WTC11 (cell line): ENCODE measurements around the gene BTBD2. TPM values are rescaled to one million over a fixed set of nuclear protein-coding genes. Genes with fewer than 3 reads are reported as not detected.

ENCODE experiments used
- ATAC-seq: fragments of 200-7000 bp; cut with Tn5 transposase; 2 replicates; pipeline ENCODE4 v1.10.0; 2021; ENCODE audit warnings: mild to moderate bottlenecking, moderate library complexity
- CTCF ChIA-PET: fragments of 300-600 bp; sonication (Branson Sonifier 250); formaldehyde crosslinking; loops from one replicate; lab custom pipeline; 2021; ENCODE audit warnings: antibody characterized with exemption; lab: Charles Lee
- POLR2A ChIA-PET: fragments of 350-600 bp; sonication (Branson Sonifier 250); formaldehyde crosslinking; loops from one replicate; lab custom pipeline; 2021; ENCODE audit warnings: antibody characterized with exemption; lab: Charles Lee
- DNase-seq: peaks from one replicate; pipeline ENCODE4 v3.0.0; 2021; ENCODE audit warnings: low spot score
- H3K27ac Mint-ChIP-seq: 2 replicates; pipeline ENCODE4 v1.8.0; 2021; ENCODE audit warnings: mixed read lengths
- H3K27me3 Mint-ChIP-seq: 2 replicates; pipeline ENCODE4 v1.8.0; 2021; ENCODE audit warnings: low read depth, mild to moderate bottlenecking, moderate library complexity, mixed read lengths
- H3K36me3 Mint-ChIP-seq: 2 replicates; pipeline ENCODE4 v1.8.0; 2021; ENCODE audit warnings: mixed read lengths
- H3K4me1 Mint-ChIP-seq: 2 replicates; pipeline ENCODE4 v1.8.0; 2022; ENCODE audit warnings: mixed read lengths
- H3K4me3 Mint-ChIP-seq: 2 replicates; pipeline ENCODE4 v1.8.0; 2021; ENCODE audit warnings: mild to moderate bottlenecking, moderate library complexity, mixed read lengths
- H3K9me3 Mint-ChIP-seq: 2 replicates; pipeline ENCODE4 v1.8.0; 2021; ENCODE audit warnings: mixed read lengths
- CREM ChIP-seq: sonication (generic); formaldehyde crosslinking; IDR thresholded peaks from 2 replicates; pipeline ENCODE4 v1.8.1; 2022; ENCODE audit warnings: mild to moderate bottlenecking, missing genetic modification reagents, moderate library complexity
- ELF4 ChIP-seq: sonication (generic); formaldehyde crosslinking; IDR thresholded peaks from 2 replicates; pipeline ENCODE4 v1.8.1; 2022; ENCODE audit warnings: low read depth, mild to moderate bottlenecking, moderate library complexity, missing genetic modification reagents
- FOXP1 ChIP-seq: sonication (generic); formaldehyde crosslinking; IDR thresholded peaks from 2 replicates; pipeline ENCODE4 v1.8.0; 2022; ENCODE audit warnings: missing genetic modification reagents, mild to moderate bottlenecking, moderate library complexity, borderline replicate concordance
- MXD4 ChIP-seq: fragments of 250-450 bp; sonication (Bioruptor Pico); IDR thresholded peaks from 2 replicates; pipeline ENCODE4 v1.8.0; 2021; ENCODE audit warnings: mild to moderate bottlenecking, moderate library complexity, borderline replicate concordance
- NFATC4 ChIP-seq: fragments of 250-450 bp; sonication (Bioruptor Pico); IDR thresholded peaks from 2 replicates; pipeline ENCODE4 v1.9.0; 2021; ENCODE audit warnings: mild to moderate bottlenecking
- NR1H2 ChIP-seq: sonication (generic); formaldehyde crosslinking; IDR thresholded peaks from 2 replicates; pipeline ENCODE4 v1.9.0; 2021; ENCODE audit warnings: mild to moderate bottlenecking, moderate library complexity, missing genetic modification reagents
- RORB ChIP-seq: fragments of 250-450 bp; sonication (Bioruptor Pico); IDR thresholded peaks from 2 replicates; pipeline ENCODE4 v1.9.0; 2021; ENCODE audit warnings: mild to moderate bottlenecking
- ZNF138 ChIP-seq: sonication (generic); formaldehyde crosslinking; conservative IDR thresholded peaks from 2 replicates; pipeline ENCODE4 v1.8.1; 2022; ENCODE audit warnings: mild to moderate bottlenecking, moderate library complexity, missing genetic modification reagents
- ZNF219 ChIP-seq: sonication (generic); formaldehyde crosslinking; IDR thresholded peaks from 2 replicates; pipeline ENCODE4 v1.8.0; 2023; ENCODE audit warnings: missing genetic modification reagents, mild to moderate bottlenecking, borderline replicate concordance
- ZNF396 ChIP-seq: fragments of 250-450 bp; sonication (Bioruptor Pico); IDR thresholded peaks from 2 replicates; pipeline ENCODE4 v1.8.0; 2021; ENCODE audit warnings: mild to moderate bottlenecking, moderate library complexity, borderline replicate concordance
- ZNF416 ChIP-seq: fragments of 250-450 bp; sonication (Bioruptor Pico); IDR thresholded peaks from 2 replicates; pipeline ENCODE4 v1.9.0; 2021; ENCODE audit warnings: mild to moderate bottlenecking, inconsistent platforms
- ZNF671 ChIP-seq: fragments of 250-450 bp; sonication (Bioruptor Pico); IDR thresholded peaks from 2 replicates; pipeline ENCODE4 v1.8.0; 2021; ENCODE audit warnings: mild to moderate bottlenecking
- total RNA-seq: library from RNA; stranded (reverse); gene quantifications from 3 replicates; pipeline ENCODE4 v1.2.3, GENCODE V29; 2021
- TF ChIP-seq, protein P1 (sequence below): fragments of 250-450 bp; sonication (Bioruptor Pico); conservative IDR thresholded peaks from 2 replicates; pipeline ENCODE4 v1.9.0; 2021; ENCODE audit warnings: mild to moderate bottlenecking
- TF ChIP-seq, protein P2 (sequence below): fragments of 250-450 bp; sonication (Bioruptor Pico); IDR thresholded peaks from 2 replicates; pipeline ENCODE4 v1.9.0; 2021; ENCODE audit warnings: moderate library complexity, mild to moderate bottlenecking, inconsistent platforms, borderline replicate concordance
- TF ChIP-seq, protein P3 (sequence below): sonication (generic); formaldehyde crosslinking; conservative IDR thresholded peaks from 2 replicates; pipeline ENCODE4 v1.8.1; 2022; ENCODE audit warnings: mild to moderate bottlenecking, missing genetic modification reagents
- TF ChIP-seq, protein P4 (sequence below): sonication (generic); formaldehyde crosslinking; IDR thresholded peaks from 2 replicates; pipeline ENCODE4 v1.8.1; 2023; ENCODE audit warnings: mild to moderate bottlenecking, missing genetic modification reagents
- TF ChIP-seq, protein P5 (sequence below): sonication (generic); formaldehyde crosslinking; IDR thresholded peaks from 2 replicates; pipeline ENCODE4 v1.8.0; 2022; ENCODE audit warnings: mild to moderate bottlenecking, missing genetic modification reagents
- TF ChIP-seq, protein P6 (sequence below): fragments of 250-450 bp; sonication (Bioruptor Pico); IDR thresholded peaks from 2 replicates; pipeline ENCODE4 v2.1.2; 2022; ENCODE audit warnings: mild to moderate bottlenecking, moderate library complexity

Gene BTBD2
- total RNA-seq, 1 experiment from 2014 or later, result 106 TPM

DNA sequence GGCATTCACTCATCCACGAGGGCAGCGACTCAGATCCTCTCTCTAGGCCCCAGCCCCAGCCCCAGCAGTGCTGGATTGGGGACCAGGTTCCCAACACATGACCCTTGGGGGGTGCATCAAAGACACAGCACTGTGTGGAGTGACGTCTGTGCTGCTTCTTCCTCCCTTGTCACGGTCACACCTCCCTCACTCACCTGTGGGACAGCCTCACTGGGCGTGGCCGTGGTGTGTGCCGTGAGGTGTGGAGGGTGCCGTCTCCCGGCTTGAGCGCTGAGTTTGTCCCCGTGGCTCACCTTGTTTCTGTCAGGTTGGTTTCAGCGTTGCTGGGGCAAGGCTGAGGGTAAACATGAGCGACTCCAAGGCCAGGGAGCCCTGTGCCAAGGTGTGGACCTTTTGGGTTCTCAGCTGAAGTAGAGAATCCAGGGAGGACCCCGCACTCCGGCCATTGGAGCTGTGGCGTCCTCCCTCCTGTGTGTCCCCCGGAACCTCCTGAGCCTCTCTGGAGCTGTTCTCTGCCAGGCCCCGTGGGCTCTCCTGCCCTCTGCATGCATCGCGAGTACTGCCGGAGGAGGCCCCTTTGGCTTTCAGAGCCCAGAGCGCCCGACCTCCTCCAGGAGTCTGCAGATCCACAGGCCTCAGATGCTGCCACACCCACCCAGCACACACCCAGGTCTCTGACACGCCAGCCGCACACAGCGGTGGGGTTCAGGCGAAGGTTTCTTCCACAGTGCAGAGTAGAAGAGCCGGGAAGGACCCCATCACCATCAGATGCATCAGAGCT lies 40.9 kb downstream of the BTBD2 start (continued):
- TF ChIP-seq, protein P1, sequence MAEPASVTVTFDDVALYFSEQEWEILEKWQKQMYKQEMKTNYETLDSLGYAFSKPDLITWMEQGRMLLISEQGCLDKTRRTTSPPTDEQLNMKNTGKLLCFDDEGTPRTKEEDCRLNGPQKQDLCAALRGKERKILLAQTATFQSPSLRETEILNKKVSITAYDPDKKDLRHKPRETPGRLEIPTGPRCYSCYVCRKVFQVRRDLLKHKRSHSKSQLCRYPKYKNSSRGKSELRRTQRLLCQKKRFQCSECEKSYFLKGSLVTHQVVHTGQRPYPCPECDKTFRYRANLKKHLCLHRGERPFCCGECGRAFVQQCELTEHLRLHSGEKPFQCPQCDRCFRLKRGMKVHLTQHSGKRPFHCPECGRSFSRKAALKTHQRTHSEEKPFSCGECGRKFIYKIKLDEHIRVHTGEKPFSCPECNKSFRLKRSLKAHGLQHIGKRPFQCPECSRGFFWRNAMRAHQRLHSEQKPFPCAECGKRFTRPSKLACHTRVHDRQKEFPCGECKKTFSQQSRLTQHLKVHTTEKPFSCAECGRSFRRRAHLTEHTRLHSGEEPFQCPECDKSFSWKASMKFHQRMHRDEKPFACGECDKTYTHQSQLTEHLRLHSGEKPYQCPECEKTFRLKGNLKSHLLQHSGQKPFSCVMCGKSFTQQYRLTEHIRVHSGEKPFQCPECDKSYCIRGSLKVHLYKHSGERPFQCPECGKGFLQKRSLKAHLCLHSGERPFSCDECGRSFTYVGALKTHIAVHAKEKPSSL (CRISPR knock-in tag), result no peak
- TF ChIP-seq NR1H2 (CRISPR knock-in tag) (no peak), MXD4 (no peak), ELF4 (CRISPR knock-in tag) (no peak), ZNF138 (no peak), FOXP1 (CRISPR knock-in tag) (no peak)
- TF ChIP-seq, protein P2, sequence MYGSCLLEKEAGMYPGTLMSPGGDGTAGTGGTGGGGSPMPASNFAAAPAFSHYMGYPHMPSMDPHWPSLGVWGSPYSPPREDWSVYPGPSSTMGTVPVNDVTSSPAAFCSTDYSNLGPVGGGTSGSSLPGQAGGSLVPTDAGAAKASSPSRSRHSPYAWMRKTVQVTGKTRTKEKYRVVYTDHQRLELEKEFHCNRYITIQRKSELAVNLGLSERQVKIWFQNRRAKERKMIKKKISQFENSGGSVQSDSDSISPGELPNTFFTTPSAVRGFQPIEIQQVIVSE, result no peak
- TF ChIP-seq, protein P3, sequence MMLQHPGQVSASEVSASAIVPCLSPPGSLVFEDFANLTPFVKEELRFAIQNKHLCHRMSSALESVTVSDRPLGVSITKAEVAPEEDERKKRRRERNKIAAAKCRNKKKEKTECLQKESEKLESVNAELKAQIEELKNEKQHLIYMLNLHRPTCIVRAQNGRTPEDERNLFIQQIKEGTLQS (CRISPR knock-in tag), result no peak
- TF ChIP-seq, protein P4, sequence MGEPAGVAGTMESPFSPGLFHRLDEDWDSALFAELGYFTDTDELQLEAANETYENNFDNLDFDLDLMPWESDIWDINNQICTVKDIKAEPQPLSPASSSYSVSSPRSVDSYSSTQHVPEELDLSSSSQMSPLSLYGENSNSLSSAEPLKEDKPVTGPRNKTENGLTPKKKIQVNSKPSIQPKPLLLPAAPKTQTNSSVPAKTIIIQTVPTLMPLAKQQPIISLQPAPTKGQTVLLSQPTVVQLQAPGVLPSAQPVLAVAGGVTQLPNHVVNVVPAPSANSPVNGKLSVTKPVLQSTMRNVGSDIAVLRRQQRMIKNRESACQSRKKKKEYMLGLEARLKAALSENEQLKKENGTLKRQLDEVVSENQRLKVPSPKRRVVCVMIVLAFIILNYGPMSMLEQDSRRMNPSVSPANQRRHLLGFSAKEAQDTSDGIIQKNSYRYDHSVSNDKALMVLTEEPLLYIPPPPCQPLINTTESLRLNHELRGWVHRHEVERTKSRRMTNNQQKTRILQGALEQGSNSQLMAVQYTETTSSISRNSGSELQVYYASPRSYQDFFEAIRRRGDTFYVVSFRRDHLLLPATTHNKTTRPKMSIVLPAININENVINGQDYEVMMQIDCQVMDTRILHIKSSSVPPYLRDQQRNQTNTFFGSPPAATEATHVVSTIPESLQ, result no peak

DNA sequence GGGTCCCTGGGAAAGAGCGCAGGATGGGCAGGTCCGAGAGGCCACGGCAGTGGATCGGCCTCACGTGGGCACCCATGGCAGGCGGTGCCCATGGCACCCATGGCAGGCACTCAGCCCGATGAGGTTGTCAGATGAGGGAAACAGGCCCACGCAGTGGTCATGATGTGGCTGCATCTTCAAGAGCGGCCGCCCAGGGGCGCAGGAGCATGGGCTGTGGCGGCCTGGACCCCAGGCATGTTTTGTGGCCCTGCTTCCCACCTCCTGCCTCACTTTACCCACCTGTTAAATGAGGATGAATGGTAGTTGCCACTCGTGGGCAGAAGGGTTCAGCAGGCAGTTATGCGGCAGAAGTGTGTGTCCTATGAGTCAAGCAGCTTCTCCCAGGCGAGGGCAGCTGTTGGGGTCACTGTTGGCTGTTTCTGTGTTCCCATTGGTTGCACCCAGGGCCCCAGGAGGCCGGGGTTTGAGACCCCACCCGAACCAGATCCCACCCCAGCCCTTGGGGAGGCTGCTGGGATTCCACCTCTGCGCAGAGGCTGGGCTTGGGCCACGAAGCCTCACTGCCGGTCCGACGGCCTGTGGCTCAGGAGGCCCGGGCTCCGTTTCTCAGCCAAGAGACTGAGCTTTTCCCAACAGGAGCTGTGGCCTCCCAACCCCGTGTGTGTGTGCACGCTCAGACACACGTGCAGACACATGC lies 44.6 kb downstream of the BTBD2 start:
- Mint-ChIP-seq H3K36me3 (peaks cover 6% of the 10 kb centered on the region), H3K9me3 (no peaks in the 10 kb centered on the region), H3K27ac (no peak overlapping the region), H3K4me1 (no peaks in the 10 kb centered on the region), H3K27me3 (no peaks in the 10 kb centered on the region)
- ChIA-PET CTCF (interaction anchor here (0.6 kb wide), 1 partner anchor 48 kb away, joined by 3 read pairs; no protein-coding TSS in a partner anchor), POLR2A (interaction anchor here (2.3 kb wide), 1 partner anchor 12 kb away, joined by 5 read pairs; no protein-coding TSS in a partner anchor)
- no peak for ATAC-seq
- DNase-seq, result no peak
- TF ChIP-seq ZNF416 (CRISPR knock-in tag) (no peak), ZNF219 (CRISPR knock-in tag) (no peak), CREM (CRISPR knock-in tag) (no peak), NR1H2 (CRISPR knock-in tag) (no peak), ZNF396 (CRISPR knock-in tag) (no peak), RORB (no peak), ZNF671 (CRISPR knock-in tag) (no peak), NFATC4 (no peak)
- TF ChIP-seq, protein P5, sequence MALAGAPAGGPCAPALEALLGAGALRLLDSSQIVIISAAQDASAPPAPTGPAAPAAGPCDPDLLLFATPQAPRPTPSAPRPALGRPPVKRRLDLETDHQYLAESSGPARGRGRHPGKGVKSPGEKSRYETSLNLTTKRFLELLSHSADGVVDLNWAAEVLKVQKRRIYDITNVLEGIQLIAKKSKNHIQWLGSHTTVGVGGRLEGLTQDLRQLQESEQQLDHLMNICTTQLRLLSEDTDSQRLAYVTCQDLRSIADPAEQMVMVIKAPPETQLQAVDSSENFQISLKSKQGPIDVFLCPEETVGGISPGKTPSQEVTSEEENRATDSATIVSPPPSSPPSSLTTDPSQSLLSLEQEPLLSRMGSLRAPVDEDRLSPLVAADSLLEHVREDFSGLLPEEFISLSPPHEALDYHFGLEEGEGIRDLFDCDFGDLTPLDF (CRISPR knock-in tag), result no peak
- TF ChIP-seq, protein P6, sequence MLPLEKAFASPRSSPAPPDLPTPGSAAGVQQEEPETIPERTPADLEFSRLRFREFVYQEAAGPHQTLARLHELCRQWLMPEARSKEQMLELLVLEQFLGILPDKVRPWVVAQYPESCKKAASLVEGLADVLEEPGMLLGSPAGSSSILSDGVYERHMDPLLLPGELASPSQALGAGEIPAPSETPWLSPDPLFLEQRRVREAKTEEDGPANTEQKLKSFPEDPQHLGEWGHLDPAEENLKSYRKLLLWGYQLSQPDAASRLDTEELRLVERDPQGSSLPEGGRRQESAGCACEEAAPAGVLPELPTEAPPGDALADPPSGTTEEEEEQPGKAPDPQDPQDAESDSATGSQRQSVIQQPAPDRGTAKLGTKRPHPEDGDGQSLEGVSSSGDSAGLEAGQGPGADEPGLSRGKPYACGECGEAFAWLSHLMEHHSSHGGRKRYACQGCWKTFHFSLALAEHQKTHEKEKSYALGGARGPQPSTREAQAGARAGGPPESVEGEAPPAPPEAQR, result no peak
- TF ChIP-seq, all 79 proteins: peak for 0
- no peak overlapping the region for H3K4me3 Mint-ChIP-seq
